ENCODE results near the gene NR2F1-AS1. TPM values are rescaled to one million over a fixed set of nuclear protein-coding genes. Genes with fewer than 3 reads are reported as not detected.

NR2F1-AS1 gene
- total RNA-seq, 4 donors from 2014 or later: 0.35 to 9.1 (median 3.2) TPM

GRCh38 chr5:93360436-93361088, 220.5 kb downstream of the NR2F1-AS1 start:
- Histone ChIP-seq H3K4me1 (no peaks in the 10 kb centered on the region), H3K4me3 (no peak overlapping the region), H3K27me3 (no peaks in the 10 kb centered on the region), H3K9me3 (no peaks in the 10 kb centered on the region), H3K27ac (no peak overlapping the region), H3K36me3 (no peaks in the 10 kb centered on the region)
- DNase-seq: no peak
- TF ChIP-seq POLR2A (IDR thresholded peaks at IDR 0.05) (no peak), CTCF (IDR thresholded peaks at IDR 0.05) (no peak)

GRCh38 chr5:93359960-93360305, 221.1 kb downstream of the NR2F1-AS1 start:
- no peaks in the 10 kb centered on the region for H3K4me1 ChIP-seq
- DNase-seq: no peak
- no peak overlapping the region for H3K4me3 ChIP-seq
- H3K36me3 ChIP-seq: no peaks in the 10 kb centered on the region
- TF ChIP-seq CTCF (IDR thresholded peaks at IDR 0.05): no peak
- no peak for TF ChIP-seq POLR2A (IDR thresholded peaks at IDR 0.05)
- H3K9me3 ChIP-seq: no peaks in the 10 kb centered on the region
- no peaks in the 10 kb centered on the region for H3K27me3 ChIP-seq
- H3K27ac ChIP-seq: no peak overlapping the region

Other genes with a start within 250 kb of the NR2F1-AS1 start
- gene NR2F1, start 2.0 kb upstream of the NR2F1-AS1 start, total RNA-seq: 10 to 100 TPM in 1 of 4 donors, 1 to 10 TPM in 3; 2.1 to 28.1 (median 7.0) TPM
- gene POU5F2, start 160.4 kb upstream of the NR2F1-AS1 start, total RNA-seq: 1 to 10 TPM; 3.5 to 8.3 (median 5.1) TPM